GM18951 (cell line): ENCODE data around the gene LMBR1.
"Not testable (repeated sequence)": the region's sequence is repeated elsewhere in the genome, so short reads cannot be mapped to it uniquely, and the experiment has no call there.

Source experiments
- POLR2A ChIP-seq: IDR thresholded peaks from 4 replicates; pipeline ENCODE4 v1.6.1; 2011; ENCODE audit warnings: mild to moderate bottlenecking; ENCODE audit not compliant: insufficient read length, insufficient read depth; ENCODE audit errors: extremely low read depth
- in situ Hi-C: fragments of 300-500 bp; cut with MboI; formaldehyde crosslinking; loops from one replicate; pipeline ENCODE4 v1.12.0; 2022; ENCODE audit warnings: low sequenced_read_pairs, mixed read lengths, inconsistent platforms; ENCODE audit not compliant: unreplicated experiment

Gene LMBR1

DNA sequence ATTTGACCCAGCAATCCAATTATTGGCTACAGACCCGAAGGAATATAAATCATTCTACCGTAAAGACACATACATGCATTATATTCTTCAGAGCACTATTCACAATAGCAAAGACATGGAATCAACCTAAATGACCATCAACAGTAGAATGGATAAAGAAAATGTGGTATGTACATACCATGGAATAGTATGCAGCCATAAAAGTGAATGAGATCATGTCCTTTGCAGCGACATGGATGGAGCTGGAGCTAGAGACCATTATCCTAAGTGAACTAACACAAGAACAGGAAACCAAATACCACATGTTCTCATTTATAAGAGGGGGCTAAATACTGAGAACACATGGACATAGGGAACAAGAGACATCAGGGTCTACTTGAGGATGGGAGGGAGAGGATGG, 44.0 kb downstream of the LMBR1 start:
- no peak for TF ChIP-seq POLR2A

DNA sequence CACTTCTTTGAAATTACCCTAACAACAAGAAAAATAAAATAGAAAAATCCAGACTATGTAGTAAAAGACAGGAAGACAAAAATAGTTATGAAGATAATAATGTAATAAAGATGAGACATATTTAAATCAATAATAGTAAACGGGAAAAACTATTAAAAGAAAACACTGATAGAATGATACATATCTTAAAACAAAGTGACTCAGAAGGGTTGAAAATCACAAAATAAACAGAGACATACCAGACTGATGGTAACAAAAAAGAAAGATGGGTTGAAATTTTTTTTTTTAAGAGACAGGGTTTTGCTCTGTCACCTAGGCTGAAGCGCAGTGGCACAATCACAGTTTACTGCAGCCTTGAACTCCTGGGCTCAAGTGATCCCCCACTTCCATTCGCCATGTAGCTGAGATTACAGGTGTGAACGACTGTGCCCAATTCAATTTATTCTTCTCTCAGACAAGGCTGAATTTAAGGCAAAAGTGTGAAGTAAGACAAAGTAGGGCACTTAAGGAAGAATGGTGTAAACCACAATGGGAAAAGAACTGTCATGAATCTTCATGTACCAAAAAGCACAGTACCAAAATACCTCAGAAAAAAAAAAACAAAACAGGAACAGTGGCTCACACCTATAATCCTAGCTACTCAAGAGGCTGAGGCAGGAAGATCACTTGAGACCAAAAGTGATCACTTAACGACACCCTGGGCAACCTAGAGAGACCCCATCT, 47.4 kb downstream of the LMBR1 start:
- in situ Hi-C loops = no loop called here
- no peak for TF ChIP-seq POLR2A

More for the DNA sequence above, 44.0 kb downstream of the LMBR1 start:
- in situ Hi-C loops = no loop called here

DNA sequence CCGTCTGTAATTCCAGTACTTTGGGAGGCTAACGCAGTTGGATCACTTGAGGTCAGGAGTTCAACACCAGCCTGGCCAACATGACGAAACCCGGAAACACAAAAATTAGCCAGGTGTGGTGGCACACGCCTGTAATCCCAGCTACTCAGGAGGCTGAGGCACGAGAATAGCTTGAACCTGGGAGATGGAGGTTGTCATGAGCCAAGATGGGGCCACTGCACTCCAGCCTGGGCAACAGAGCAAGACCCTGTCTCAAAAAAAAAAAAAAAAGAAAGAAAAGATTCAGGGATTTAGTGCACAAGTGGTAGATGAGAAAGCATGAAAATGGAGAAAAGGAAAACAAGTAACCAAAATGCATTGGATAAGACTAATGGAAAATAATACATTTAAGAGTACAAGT, 49.4 kb downstream of the LMBR1 start:
- in situ Hi-C loops = not testable (repeated sequence)

DNA sequence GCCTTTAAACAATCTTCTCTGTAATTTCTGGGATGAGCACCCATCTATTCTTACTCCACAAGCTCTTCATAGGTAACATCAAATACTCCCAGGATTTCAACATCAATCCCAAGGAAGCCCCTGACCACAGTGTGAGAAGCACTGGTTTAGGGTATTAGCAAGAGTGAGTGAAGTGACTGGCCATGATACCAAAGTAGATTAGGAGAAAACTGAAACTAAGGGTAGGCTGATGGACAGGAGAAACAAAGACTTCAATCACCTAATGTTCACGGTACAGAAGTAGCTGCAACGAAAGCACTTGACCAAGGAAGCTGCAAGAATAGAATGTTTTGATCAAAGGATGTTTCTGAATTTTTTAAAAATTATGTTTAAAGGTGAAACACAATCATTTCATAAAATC, 49.8 kb downstream of the LMBR1 start:
- in situ Hi-C loops = no loop called here
- TF ChIP-seq POLR2A = no peak

DNA sequence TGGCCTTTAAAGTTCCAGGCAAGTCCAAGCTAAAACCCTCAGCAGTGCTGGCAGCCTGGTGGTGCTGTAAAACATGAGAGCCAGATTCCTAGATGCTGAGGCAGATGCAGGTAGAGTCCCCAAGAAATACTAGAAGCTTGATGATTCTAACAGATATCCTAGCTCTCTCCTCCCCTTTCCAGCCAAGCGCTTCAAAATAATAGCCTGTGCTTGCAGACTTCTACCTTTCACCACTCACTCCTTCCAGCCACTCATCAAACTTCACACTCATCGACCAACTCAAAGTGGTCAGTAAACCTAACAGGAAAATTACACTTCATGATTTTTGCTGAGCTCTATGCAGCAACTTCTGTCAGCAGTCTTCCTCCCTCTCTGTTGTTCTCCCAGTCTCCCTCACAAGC, 50.2 kb downstream of the LMBR1 start:
- in situ Hi-C loops = no loop called here
- no peak for TF ChIP-seq POLR2A

DNA sequence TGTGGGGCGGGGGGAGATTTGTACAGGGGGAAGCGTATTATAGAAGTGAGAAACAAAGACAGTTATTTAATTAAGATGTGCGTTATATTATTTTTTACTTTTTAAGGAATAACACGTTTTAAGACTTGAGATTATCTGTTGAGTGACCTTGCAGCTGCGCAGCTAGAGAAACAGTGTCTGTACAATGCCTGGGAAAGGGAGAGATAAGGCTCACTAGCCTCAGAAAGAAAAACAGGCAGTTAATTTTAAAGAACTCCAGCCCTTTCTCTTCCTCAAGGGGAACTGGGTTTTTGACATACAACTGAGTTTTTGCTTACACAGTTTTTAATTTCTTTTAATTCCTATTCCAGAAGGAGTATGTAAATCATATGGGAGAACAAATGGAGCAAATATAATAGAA, 50.7 kb downstream of the LMBR1 start:
- in situ Hi-C loops = no loop called here

DNA sequence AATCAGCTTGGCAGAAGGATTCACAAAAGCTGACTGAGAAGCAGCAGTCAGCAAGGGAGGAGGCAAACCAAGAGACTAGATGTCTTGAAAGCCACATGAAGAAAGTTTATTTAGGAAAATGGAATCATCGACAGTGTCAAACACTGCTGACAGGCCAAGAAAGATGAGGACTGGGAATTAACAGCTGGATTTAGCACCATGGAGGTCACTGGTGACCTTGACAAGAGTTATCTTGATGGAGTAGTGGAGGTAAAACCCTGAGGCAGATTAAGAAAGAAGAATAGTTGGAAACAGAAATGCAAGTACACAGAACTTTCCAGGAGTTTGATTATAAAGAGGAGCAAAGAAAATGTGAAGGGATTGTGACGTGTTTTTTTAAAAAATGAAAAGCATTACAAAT, 51.5 kb downstream of the LMBR1 start:
- in situ Hi-C loops = no loop called here
- TF ChIP-seq POLR2A = no peak

More for the DNA sequence above, 50.7 kb downstream of the LMBR1 start:
- TF ChIP-seq POLR2A = no peak

DNA sequence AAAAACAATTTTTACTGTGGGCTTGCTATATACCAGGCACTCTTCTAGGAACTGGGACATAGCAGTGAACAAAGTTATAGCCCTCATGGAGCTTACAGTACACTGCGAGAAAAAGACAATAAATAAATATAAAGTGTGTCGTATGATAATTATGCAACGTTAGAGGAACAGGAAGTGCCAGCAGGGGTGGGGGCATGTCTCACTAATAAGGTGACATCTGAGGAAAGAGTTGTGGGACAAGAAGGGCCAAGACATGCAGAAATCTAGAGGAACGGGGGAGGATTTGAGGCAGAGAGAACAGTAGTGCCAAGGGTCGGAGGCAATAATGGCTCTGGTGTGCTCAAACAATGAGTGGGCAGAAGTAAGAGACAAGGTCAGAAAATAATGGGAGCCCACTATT, 52.8 kb downstream of the LMBR1 start:
- no peak for TF ChIP-seq POLR2A
- in situ Hi-C loops = no loop called here

DNA sequence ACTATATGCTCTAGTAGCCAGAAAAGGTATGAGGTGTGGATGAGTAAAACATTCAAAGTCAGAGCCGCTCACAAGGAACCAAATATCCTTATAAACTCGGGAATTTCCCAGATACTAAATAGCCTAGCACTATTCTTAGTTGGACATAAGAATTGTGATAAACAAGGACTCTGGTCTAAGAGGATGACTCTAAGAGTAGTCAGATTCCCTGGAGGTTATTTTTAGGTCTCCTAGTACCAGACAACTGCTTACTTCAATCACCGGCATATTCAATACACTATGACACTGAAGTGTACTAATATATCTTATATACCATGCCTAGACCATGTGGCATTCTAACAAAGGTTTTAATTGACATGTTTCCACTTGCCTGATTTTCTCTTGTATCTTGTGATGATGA, 56.5 kb downstream of the LMBR1 start:
- TF ChIP-seq POLR2A = no peak
- in situ Hi-C loops = no loop called here

DNA sequence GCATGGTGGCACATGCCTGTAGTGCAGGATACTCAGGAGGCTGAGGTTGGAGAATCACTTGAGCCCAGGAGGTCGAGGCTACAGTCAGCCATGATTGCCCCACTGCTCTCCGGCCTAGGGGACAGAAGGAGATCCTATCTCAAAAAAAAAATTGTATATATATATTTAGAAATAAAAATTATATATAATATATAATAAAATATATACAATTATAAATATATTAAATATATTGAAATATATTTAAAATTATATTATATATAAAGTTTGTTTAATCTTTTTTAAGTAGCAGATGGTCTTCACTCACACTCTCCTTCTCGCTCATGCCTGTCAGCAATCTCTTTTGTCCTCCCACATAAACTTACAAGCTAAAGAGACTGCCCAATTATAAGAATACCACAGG, 58.5 kb downstream of the LMBR1 start:
- no peak for TF ChIP-seq POLR2A
- in situ Hi-C loops = no loop called here

DNA sequence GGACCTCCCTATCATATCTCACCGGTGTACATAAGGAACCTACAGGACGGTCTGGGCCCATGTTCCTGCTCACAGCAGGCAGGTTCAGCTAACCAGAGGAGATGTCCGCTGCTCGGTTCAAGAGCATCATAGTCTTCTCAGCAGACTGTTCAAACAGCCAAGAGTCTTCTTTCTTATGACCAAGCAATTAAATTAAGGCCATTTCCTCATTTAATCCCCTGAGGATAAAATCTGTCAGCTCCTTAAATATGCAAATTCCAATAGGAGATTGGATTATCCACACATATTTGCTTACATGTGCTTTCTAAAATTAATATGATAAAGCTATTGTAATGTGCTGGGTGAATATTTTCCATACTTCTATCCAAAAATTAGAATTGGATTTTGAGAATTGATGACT, 59.7 kb downstream of the LMBR1 start:
- in situ Hi-C loops = no loop called here

DNA sequence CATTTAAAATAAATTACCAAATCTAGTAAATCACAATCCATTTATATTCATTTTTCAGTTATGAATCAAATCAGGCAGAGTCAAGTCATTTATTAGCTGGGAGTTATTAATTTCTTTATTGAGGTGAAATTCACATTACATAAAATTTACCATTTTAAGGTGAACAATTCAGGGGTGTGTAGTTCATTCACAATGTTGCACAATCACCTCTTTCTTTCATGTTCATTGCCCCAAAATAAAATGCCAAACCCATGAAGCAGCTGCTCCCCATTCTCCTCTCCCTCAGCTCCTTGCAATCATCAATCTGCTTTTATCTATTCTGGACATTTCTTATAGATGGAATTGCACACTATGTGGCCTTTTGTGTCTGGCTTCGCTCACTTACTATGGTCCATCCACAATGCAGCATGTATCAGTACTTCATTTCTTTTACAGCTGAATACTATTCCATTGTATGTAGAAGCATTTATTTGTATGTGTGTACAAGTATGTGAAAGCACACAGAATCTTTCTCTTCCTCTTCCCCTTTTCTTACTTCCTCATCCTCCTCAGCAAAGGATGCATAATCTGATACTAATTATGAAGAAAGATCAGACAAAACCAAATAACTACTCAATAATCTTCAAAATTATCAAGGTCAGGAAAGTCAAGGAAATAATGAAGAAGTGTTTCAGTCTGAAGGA, 60.6 kb downstream of the LMBR1 start:
- TF ChIP-seq POLR2A = no peak
- in situ Hi-C loops = no loop called here

More for the DNA sequence above, 59.7 kb downstream of the LMBR1 start:
- TF ChIP-seq POLR2A = no peak

DNA sequence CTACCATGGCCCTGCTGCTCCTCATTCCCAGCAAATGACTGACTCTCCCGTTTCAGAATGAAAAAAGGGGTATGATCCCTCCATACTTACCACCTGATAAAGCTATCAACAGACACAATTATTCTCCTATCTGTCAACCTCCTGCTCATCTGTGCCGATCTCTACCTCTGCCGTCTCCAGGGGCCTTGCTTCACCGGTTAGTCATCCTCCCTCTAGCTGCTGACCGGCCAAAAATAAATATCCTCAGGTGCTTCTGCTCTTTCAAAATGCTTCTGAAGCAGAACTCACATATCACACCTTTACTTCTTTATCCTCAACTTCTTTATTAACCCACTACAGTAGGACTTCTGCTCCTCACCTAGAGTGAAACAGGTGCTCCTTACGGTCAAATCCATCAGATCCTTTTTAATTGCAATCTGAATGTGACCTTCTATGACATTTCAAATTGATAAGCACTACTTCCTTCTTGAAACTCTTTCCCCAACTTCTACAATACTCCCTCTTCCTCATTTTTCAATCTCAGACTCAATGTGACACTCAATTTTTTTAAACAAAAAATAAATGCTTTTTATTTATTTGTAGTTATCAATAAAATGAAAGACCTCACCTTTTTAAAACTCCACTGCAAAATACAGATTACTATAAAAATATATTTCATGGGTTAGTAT, 63.2 kb downstream of the LMBR1 start:
- TF ChIP-seq POLR2A = no peak
- in situ Hi-C loops = no loop called here

DNA sequence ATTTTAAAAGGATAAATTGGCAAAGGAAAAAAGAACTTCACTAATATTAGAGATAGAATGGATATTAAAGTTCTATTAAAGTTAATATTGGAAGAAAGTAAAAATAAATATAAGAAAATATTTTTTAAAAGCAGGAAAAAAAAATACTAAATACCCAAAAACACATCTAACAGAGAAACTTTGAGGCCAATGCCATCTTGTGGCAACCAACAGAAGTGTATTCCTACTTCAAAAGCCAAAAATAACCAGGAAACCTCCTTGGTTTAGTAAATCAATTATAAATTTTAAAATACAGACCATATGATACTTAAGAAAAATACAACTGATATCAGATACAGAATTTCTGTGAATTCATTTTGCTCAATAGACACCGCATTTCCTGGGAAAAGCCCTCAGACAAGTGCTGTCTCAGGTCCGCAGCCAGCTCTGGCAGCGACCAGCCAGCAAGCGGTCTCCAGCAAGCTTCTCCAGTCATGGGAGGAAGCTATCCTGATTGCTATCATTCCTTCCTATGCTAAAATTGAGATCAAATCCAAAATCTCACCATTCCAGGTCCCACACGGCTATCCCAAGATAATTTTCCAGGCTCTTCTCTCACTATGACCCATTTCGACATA, 65.3 kb downstream of the LMBR1 start:
- no peak for TF ChIP-seq POLR2A
- in situ Hi-C loops = no loop called here

DNA sequence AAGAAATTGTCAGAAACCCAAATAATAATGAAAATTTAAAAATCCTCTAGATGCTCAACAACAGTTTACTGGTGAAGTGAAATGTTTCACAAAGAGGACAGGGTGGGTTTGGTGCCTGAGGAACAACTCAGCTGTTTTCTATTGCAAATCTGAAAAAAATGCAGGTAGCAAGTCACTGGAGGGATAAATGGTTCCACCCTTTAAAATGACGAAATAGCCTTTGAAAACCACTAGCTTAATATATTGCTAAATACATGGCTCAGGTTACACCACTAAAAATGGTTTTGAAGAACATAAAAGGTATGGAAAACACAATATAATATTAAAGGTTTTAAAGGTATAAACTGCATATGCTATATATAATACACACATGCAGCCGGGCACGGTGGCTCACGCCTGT, 69.5 kb downstream of the LMBR1 start:
- TF ChIP-seq POLR2A = no peak
- in situ Hi-C loops = no loop called here
